Measurements from ENCODE around the gene SPDYE4.

GRCh38 chr17:8800656-8801055 lies 42.3 kb upstream of the SPDYE4 start:
- TF ChIP-seq EZH2 (IDR thresholded peaks at IDR 0.05; ENCODE audit: insufficient read depth, poor library complexity, severe bottlenecking) (no peak), EZH2phosphoT487 (IDR thresholded peaks at IDR 0.05; ENCODE audit: insufficient read depth, low read depth) (no peak)
